Stimulated activated CD8-positive, alpha-beta memory T cell treated with anti-CD3 and anti-CD28 coated beads, Interleukin-12 subunit alpha, Interleukin-12 subunit beta, amount 100 ng/mL, for 1 hour (primary cell): ENCODE results near the gene BSND.

ENCODE experiments used
- DNase-seq: peaks from one replicate; pipeline ENCODE4 v3.0.0-alpha.2; 2020; ENCODE audit warnings: low read depth

The BSND gene

DNA sequence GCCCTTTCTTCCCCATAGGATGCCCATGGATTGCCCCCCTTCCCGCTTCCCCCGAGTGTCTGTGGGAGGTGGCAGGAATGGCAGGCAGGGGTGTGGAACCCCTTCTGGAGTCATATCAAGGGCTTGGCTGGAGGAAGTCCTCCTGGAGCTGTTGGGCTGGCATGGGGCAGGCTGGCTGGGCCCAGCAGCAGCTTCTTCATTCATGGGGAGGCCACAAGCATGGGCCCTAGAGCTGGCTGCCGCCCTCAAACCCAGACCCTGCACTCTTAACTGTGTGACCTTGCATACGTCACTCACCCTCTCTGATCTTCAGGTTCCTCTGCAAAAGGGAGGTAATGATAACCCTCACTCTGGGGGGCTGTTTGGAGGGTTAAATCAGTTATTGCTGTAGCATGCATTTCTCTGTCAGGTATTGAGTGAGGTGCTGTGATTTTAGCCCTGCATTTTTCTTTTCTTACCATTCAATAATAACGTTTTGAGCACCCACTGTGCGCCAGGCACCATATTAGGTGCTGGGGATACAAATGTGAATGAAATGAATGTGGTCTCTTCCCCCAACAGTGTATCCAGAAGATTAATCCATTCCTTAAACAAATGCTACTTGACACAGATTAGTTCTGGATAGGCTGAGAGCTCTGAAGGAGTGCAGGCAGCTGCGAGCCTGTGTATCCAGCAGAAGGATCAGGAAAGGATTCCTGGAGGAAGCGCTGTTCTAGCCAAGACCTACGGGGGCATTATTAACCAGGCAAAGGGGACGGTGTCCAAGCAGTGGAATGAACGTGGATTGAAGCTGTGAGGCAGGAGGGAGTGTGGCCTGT is 49.9 kb downstream of the BSND start:
- DNase-seq, result no peak

DNA sequence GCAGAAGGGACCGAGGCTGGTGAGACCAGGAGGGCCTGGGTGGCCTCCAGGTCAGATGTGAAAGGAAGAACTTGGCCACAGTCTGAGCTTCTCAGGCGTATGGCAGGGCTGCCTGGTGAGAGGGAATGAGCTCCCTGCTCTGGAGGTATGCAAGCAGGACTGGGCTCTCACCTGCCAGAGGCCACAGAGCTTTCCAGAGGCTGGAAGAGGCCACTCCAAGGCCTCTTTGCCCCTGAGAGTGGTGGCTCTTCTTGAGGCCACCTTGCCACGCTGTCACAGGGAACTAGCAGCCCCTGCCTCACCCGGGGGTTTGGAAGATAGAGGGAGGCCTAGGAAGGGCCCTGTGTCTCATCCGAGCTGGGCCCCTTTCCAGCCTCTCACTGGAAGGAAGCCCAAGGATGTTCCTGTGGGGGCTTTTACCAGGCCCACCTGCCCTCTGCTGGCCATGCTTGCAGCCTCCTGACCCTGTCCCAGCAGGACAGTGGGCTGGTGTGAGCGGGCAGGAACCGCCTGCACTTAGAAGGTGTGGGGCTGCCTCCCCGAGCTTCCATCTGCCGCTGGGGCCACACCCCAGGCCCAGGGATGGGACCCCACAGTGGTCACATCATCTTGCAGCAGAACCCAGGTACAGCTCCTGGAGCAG is 50.7 kb downstream of the BSND start:
- DNase-seq, result no peak

DNA sequence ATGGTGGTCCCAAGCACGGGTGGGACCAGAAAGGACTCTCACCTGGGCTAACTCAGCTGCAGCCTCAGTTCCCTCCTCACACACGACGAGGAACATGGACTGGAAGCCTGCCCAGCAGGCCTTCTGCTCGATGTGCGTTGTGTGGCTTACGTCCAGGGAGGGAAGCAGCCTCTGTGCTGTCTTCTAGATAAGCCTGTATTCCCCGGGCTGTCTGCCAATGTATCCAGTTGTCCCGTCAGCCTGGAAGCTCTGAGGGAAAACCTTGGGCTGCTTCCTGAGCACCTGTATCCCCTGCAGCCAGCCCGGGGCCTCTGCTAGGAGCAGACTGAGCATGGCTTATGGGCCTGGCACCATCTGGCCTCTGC is 51.2 kb downstream of the BSND start:
- DNase-seq, result no peak

DNA sequence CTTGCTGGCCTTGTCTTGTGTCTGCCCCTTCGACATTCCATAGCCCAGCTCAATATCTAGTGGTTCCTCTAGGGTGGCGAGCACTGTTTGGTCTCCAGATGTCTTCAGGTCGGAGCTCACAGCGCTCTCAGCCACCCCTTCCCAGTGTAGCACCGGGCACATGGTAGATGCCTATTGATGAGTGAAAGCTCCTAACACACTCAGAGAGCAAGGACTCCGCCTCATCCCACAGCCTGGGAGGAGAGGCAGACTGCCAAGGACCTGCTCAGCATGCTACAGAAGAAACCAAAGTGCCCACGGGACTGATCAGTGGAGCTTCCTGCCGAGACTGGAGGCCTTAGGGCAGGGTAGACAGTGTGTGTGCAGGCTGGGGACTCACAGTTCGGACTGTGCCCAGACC is 51.5 kb downstream of the BSND start:
- DNase-seq, result no peak

DNA sequence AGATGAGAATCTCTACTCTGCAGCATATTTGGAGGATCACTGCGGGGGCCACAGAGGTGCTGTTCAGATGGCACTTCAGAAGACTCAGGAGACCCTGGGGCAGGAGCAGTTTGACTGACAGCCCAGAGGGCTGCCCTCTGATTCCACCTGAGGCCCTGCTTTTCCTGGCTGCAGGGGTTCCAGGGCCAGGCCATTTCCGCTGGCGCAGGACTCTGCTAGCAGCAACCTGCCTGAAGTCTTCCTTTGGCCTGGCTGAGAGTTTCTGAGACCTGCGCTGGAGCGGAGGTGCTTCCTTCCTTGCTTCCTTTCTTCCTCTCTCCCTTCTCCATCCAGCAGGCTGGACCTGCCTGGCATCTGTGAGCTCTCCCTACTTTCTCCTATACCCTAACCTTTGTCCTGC is 52.4 kb downstream of the BSND start:
- DNase-seq, result no peak

DNA sequence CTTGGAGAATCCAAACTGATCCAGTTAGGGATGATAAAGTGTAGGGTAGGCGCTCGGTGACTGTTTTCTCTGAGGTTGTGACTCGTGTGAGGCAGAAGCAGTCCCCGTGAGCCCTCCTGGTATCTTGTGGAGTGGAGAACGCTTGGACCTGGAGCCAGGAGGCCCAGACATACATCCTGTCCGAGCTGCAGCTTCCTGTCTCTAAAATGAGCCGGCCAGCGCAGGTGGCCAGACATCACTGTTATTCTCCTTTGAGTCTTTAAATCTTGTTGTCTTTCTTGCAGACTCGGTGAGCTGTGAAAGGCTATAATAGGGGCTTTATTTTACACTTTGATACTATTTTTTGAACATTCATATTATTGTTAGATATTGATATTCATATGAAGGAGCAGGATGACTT is 52.9 kb downstream of the BSND start:
- no peak for DNase-seq

DNA sequence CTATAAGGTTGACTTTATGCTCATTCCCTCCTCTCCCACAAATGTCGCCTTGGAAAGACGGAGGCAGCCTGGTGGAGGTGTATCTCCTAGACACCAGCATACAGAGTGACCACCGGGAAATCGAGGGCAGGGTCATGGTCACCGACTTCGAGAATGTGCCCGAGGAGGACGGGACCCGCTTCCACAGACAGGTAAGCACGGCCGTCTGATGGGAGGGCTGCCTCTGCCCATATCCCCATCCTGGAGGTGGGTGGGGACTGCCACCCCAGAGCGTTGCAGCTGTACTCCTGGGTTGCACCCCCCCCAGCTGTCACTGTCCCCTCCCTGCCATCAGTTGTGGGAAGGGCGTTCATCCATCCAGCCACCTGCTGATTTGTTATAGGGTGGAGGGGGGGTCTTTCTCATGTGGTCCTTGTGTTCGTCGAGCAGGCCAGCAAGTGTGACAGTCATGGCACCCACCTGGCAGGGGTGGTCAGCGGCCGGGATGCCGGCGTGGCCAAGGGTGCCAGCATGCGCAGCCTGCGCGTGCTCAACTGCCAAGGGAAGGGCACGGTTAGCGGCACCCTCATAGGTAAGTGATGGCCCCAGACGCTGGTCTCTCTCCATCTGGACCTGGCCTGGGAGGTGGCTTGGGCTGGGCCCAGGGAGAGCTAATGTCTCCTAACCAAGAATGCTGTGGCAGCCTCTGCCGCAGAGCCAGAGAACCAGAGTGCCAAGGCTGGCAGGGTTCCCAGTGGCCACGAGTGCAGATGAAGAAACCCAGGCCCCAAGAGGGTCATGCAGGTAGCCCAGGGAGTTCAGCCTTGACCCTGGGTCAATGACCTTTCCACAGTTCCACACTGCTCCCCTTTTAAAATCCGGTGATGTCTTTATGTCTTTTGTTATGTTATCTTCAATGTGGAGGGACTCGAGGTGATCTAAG is 53.7 kb downstream of the BSND start:
- no peak for DNase-seq

DNA sequence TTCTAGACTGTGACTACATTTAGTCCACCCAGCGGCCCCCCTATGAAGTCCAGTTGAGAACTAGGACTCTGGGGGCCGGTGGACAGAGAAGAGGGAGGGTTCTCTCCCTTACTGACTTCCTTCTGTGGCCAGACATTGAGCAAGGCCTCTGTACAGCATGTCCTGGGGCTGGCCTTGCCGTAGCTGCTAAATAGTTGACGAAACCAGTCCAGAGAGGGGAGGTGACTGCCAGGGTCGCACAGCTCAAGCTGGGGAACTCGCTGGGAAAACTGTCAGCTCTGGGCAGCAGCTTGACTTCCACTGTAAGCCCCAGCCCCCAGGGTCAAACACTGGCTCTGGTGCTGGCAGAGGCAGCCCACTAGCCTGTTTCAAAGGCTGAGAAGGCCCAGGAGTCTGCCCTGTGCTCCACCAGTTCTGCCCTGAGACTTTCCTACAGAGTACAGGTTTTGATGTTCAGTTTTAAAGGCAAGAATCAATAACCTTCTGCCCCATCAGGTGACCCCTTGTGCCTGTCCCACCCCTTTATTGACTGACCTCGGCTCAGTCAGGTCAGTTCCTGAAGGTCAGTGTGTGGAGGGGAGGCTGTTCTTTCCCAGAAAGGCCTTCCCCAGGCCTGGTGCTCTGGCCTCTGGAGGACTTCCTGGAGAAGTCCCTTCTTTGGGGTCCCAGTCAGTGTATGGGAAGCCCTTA is 54.7 kb downstream of the BSND start:
- no peak for DNase-seq

DNA sequence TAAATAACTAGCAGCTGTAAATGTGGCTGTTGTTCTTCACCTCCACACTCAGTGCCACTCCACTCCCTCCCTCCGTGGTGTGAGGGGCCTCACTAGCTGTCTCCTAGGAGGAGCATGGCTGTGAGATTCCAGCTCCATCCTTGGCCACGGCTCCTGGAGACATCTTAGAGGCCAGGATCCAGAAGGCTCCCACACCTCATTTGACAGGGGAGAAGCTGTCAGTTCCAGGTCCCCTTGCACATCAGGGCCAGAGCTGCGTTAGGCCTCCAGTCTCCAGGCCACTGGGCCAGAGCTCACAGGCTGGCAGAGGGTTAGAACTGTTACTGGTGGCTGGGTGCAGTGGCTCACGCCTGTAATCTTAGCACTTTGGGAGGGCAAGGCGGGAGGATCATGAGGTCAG is 55.7 kb downstream of the BSND start:
- no peak for DNase-seq

DNA sequence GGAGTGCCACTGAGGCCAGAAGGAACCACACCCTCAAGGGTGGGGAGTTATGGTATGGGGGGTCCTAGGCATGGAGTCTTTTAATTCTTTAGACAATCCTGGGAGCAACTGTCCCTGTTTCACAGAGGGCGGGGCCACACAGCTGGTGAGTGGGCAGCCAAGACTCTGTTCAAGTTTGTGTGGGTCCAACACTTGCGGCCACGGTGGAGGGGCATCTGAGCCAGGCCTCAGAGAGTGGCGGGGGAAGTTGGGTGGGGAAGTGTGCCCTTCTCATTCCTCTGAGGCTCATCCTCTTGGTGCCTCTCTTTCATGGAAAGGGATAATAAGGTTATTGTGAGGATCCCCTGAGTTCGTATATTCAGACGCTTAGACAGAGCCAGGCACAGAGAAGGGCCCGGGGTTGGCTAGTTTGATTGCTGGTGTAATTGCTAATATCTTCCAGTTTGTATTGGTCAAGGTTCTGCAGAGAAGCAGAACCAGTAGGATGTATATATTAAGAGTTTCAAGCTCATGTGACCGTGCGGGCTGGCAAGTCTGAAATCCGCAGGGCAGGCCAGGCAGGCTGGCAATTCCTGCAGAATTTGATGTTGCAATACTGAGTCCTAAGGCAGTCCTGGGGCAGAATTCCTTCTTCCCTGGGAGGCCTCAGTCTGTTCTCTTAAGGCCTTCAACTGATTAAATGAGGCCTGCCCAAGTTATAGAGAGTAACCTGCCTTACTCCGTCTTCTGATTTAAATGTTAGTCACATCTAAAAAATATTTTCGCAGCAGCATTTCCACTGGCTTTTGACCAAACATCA is 56.5 kb downstream of the BSND start:
- DNase-seq, result no peak

DNA sequence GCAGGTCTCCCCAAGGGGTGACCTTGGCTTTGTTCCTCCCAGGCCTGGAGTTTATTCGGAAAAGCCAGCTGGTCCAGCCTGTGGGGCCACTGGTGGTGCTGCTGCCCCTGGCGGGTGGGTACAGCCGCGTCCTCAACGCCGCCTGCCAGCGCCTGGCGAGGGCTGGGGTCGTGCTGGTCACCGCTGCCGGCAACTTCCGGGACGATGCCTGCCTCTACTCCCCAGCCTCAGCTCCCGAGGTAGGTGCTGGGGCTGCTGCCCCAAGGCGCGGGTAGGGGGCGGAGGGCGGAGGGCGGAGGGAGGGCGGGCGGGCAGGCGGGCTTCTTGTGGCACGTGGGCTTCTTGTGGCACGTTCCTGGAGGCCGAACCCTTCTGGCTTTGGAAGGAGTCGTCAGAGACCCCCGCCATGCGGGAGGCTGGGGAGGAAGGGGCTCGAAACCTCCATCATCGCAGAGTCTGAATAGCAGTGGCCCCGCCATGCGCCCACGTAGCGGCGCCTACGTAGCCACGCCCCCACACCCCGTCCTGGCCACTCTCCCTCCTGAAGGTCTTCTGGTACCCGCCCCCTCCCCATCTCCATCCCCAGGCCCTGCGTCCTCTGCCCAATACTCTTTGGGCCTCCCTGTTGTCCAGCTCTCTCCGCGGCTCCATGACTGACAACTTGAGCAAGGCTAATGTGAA is 57.4 kb downstream of the BSND start:
- DNase-seq, result no peak

DNA sequence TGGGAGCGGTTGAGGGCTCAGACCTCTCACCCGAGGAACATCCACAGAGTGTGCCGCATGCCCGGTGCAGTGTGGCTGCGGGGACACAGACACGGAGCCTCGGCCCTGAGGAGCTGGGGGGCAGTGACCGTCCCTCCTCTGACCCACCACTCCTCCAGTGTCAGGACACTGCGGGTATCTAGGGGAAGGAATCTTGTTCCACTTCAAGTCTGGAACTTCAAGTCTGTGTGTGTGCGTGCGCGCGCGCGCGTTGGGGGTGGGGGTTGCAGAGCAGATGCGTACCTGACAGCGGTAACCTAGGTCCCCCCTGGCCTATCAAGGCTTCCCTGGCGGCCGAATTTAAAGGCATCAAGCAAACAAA is 57.9 kb downstream of the BSND start:
- DNase-seq, result no peak

DNA sequence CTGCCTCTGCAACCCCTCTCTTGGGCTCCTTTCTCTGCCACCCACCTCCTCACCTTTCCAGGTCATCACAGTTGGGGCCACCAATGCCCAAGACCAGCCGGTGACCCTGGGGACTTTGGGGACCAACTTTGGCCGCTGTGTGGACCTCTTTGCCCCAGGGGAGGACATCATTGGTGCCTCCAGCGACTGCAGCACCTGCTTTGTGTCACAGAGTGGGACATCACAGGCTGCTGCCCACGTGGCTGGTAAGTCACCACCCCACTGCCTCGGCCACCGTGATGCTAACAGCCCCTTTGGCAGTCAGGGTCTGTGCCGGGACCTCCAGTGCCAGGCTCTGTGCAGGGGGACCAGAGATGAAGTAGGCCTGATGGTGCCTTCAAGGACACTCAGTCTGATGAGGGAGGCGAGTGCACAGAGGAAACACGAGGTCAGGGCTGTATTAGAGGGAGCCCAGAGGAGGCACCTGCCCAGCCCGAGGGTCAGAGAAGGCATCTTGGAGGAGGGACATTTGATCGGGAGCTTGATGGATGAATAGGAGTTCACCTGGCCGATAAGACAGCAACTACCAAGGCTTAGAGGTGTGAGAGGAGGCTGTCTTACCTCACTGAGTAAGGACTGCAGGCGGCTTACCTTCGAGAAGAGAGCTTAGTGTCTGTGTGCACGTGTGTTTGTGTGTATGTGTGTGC is 58.7 kb downstream of the BSND start:
- DNase-seq, result no peak

DNA sequence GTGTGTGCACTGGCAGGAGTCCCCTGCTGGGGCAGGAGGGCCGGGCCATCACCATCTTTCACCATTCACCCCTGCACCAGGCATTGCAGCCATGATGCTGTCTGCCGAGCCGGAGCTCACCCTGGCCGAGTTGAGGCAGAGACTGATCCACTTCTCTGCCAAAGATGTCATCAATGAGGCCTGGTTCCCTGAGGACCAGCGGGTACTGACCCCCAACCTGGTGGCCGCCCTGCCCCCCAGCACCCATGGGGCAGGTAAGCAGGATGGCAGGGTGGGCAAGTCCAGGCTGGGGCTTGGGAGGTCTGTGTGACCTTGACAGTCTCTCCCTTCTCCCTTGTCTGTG is 59.2 kb downstream of the BSND start:
- DNase-seq, result no peak

DNA sequence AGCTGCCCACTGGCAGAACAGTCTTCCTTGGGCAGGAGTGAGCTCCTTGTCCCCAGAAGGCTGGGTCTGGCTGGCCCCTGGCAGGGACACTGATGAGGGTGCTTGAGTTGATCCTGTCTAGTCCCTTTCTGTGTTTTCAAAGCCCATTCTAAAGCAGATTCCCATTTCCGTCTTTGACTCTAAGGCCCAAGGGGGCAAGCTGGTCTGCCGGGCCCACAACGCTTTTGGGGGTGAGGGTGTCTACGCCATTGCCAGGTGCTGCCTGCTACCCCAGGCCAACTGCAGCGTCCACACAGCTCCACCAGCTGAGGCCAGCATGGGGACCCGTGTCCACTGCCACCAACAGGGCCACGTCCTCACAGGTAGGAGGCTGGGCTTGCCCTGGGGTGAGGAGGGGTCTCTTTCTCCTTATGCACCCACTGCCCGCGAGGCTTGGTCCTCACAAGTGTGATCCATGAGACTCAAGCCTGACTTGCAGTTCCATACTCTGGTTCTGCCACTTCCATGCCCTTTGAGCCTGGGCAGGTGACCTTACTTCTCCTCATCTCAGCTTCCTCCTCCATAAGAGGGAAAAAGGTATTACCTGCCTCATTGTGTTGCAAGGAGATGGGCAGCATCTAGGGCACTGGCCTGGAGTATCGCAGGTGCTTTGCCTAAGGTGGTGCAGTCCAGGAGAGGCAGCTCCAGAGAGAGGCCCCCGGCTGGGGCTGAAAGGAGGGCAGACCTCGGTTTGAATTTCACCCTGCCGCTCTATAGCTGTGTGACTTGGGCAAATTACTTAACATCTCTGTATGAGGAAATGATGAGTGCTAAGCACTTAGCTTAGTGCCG is 60.8 kb downstream of the BSND start:
- no peak for DNase-seq

DNA sequence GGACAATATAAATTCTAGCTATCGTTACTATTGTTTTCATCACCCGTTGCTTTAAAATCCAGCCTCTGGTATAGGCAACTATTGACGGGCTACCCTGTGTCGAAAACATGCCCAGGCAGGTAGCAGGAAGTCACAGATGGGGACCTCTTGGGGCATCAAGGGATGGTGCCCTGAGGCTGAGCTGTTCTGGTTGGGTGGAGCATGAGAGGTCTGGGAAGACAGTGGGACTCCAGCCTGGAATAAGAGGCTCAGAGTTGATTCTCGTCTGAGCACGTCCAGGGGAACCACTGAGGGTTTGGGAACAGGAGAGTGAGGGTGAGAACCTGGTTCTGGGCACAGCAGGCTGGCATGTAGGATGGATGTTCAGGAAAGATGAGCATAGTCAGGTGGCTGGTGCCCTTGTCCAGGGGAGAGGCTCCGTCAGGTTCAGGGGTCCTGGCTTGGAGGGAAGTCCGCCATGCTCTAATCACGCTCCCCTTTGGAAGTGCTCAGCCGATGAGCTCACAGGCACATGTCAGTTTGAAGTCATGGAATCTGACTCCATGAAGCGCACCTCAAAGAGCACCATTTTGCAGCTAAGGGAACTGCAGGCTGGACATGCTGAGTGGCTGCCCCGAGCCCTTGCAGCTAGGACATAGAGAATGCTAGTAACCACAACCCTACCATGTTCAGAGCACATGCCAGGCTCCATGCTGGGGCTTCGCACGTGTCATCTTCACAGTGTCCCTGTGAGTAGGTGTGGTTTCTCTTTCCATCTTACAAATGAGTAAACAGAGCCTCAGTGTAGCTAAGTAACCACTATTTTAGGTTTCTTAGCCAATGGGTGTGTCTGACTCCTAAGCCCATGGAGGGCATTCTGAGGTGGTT is 61.6 kb downstream of the BSND start:
- no peak for DNase-seq

DNA sequence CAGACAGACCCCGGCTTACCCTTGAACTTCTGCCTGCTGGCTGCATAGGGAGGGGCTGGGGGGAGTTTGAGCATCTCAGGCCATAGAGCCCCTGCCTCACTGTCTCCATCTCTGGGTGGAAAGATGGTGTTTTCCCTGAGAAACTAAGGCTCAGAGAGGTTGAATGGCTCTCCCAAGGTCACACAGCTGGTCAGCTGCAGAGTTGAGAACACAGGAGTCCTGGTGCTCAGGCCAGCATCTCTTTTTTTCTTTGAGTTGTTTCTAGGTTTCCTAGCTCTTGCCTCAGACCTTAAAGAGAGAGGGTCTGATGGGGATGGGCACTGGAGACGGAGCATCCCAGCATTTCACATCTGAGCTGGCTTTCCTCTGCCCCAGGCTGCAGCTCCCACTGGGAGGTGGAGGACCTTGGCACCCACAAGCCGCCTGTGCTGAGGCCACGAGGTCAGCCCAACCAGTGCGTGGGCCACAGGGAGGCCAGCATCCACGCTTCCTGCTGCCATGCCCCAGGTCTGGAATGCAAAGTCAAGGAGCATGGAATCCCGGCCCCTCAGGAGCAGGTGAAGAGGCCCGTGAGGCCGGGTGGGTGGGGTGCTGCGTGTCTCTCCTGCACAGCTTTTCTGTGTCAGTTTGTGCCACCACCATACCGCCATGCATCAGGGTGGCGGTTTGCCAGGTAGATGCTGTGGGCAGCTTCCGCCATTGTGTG is 62.4 kb downstream of the BSND start:
- no peak for DNase-seq
